ENCODE data around the gene CTDSPL.
A peak's percentile ranks its signal among the peaks of the same experiment; 100 is the strongest.

The CTDSPL gene

GRCh38 chr3:38002940-38003339 is 141.3 kb downstream of the CTDSPL start:
- DNase-seq (ENCODE audit: low spot score), result no peak

GRCh38 chr3:38003371-38003816 is 141.7 kb downstream of the CTDSPL start:
- peak; percentile 52 for DNase-seq (ENCODE audit: low spot score)

GRCh38 chr3:38003817-38004414 is 142.2 kb downstream of the CTDSPL start:
- DNase-seq (ENCODE audit: low spot score), result no peak

GRCh38 chr3:38004415-38005075 is 142.9 kb downstream of the CTDSPL start:
- DNase-seq (ENCODE audit: low spot score), result peak; percentile 59

- DNase-seq (ENCODE audit: low spot score), result no peak
Measured at GRCh38 chr3:38005076-38006020, 143.7 kb downstream of the CTDSPL start.

- no peak for DNase-seq (ENCODE audit: low spot score)
Measured at GRCh38 chr3:38006031-38006430, 144.4 kb downstream of the CTDSPL start.

- no peak for DNase-seq (ENCODE audit: low spot score)
Measured at GRCh38 chr3:38006445-38006995, 144.8 kb downstream of the CTDSPL start.

- DNase-seq (ENCODE audit: low spot score), result no peak
Measured at GRCh38 chr3:38007754-38008090, 146.0 kb downstream of the CTDSPL start.

GRCh38 chr3:38008191-38008701 is 146.6 kb downstream of the CTDSPL start:
- DNase-seq (ENCODE audit: low spot score), result no peak

GRCh38 chr3:38008971-38009580 is 147.4 kb downstream of the CTDSPL start:
- DNase-seq (ENCODE audit: low spot score), result no peak

- DNase-seq (ENCODE audit: low spot score), result no peak
Measured at GRCh38 chr3:38009807-38010591, 148.3 kb downstream of the CTDSPL start.

GRCh38 chr3:38011111-38011510 is 149.4 kb downstream of the CTDSPL start:
- no peak for DNase-seq (ENCODE audit: low spot score)

GRCh38 chr3:38015485-38015884 is 153.8 kb downstream of the CTDSPL start:
- no peak for DNase-seq (ENCODE audit: low spot score)

- no peak for DNase-seq (ENCODE audit: low spot score)
Measured at GRCh38 chr3:38015984-38016383, 154.3 kb downstream of the CTDSPL start.

- no peak for DNase-seq (ENCODE audit: low spot score)
Measured at GRCh38 chr3:38016410-38016809, 154.7 kb downstream of the CTDSPL start.

- DNase-seq (ENCODE audit: low spot score), result no peak
Measured at GRCh38 chr3:38016847-38017444, 155.3 kb downstream of the CTDSPL start.

GRCh38 chr3:38017445-38018295 is 156.0 kb downstream of the CTDSPL start:
- no peak for DNase-seq (ENCODE audit: low spot score)

- no peak for DNase-seq (ENCODE audit: low spot score)
Measured at GRCh38 chr3:38018296-38019266, 156.9 kb downstream of the CTDSPL start.
